GM12878 (cell line): Measurements from ENCODE around the gene CSMD2. TPM values are rescaled to one million over a fixed set of nuclear protein-coding genes. Genes with fewer than 3 reads are reported as not detected.
"Not testable (repeated sequence)": the region's sequence is repeated elsewhere in the genome, so short reads cannot be mapped to it uniquely, and the experiment has no call there.

Experiments
- ATAC-seq: fragments of 200-7000 bp; cut with Tn5 transposase; 3 replicates; pipeline ENCODE4 v1.9.1; 2020; ENCODE audit warnings: mild to moderate bottlenecking, moderate library complexity
- BruUV-seq: library from RNA; stranded (reverse); fragments of 400-500 nt; replicated peaks from 2 replicates; lab custom pipeline; 2021; lab: Mats Ljungman, UMichigan
- CTCF ChIA-PET: fragments of 300-600 bp; sonication (Branson Sonifier 250); formaldehyde crosslinking; extraction: SDS; loops from one replicate; lab custom pipeline; 2021; ENCODE audit warnings: inconsistent platforms; lab: Yijun Ruan, JAX
- POLR2A ChIA-PET: fragments of 350-600 bp; formaldehyde crosslinking; extraction: SDS; loops from one replicate; lab custom pipeline; 2021; ENCODE audit warnings: inconsistent platforms; lab: Charles Lee
- RAD21 ChIA-PET: fragments of 300-600 bp; sonication (Branson Sonifier 250); formaldehyde crosslinking; loops from one replicate; lab custom pipeline; 2023; ENCODE audit warnings: antibody characterized with exemption; ENCODE audit not compliant: unreplicated experiment; lab: Charles Lee
- SMC1A ChIA-PET: fragments of 300-600 bp; sonication (Branson Sonifier 250); formaldehyde crosslinking; loops from one replicate; lab custom pipeline; 2023; ENCODE audit not compliant: unreplicated experiment, uncharacterized antibody; lab: Charles Lee
- DNase-seq: peaks from one replicate; pipeline ENCODE4 v3.0.0-alpha.2; 2011; ENCODE audit warnings: low read depth, low spot score
- FAIRE-seq: peaks from 3 replicates; lab custom pipeline; 2011; peaks lifted over from hg19 to GRCh38; lab: Jason Lieb, UNC
- H2AFZ ChIP-seq: 2 replicates; pipeline ENCODE4 v1.6.0; 2011; ENCODE audit warnings: low read depth, low read length, control low read depth; ENCODE audit not compliant: control insufficient read depth
- H3K27ac ChIP-seq: 2 replicates; pipeline ENCODE4 v1.5.1; 2011; ENCODE audit warnings: control low read depth; ENCODE audit not compliant: control insufficient read depth, insufficient read depth
- H3K27me3 ChIP-seq, 2 experiments: replicated peaks in 1 of 2; 2 replicates each; pipeline versions ENCODE4 v1.6.0 to v1.6.1; 2011; ENCODE audit warnings: low read length in 1 of 2; ENCODE audit not compliant: control insufficient read depth in 2 of 2, insufficient read depth in 2 of 2
- H3K36me3 ChIP-seq, 2 experiments: 2 replicates each; pipeline ENCODE4 v1.5.1; 2011; ENCODE audit warnings: low read length in 1 of 2; ENCODE audit not compliant: control insufficient read depth in 2 of 2, insufficient read depth in 2 of 2
- H3K4me1 ChIP-seq: 2 replicates; pipeline ENCODE4 v1.6.1; 2011; ENCODE audit warnings: mild to moderate bottlenecking, low read length, moderate library complexity, mixed read lengths; ENCODE audit not compliant: control insufficient read depth, insufficient read depth
- H3K4me2 ChIP-seq: 2 replicates; pipeline ENCODE4 v1.6.0; 2011; ENCODE audit warnings: control low read depth; ENCODE audit not compliant: control insufficient read depth, insufficient read depth
- H3K4me3 ChIP-seq: fragments of 200-600 bp; sonication (generic); 2 replicates; pipeline ENCODE4 v1.5.1; 2016
- H3K79me2 ChIP-seq: 2 replicates; pipeline ENCODE4 v1.6.0; 2011; ENCODE audit warnings: low read length; ENCODE audit not compliant: control insufficient read depth, insufficient read depth
- H3K9ac ChIP-seq: 2 replicates; pipeline ENCODE4 v1.8.0; 2011; ENCODE audit warnings: low read length, control low read depth, mixed read lengths; ENCODE audit not compliant: control insufficient read depth, insufficient read depth
- H3K9me3 ChIP-seq: replicated peaks from 3 replicates; pipeline ENCODE4 v1.5.1; 2011; ENCODE audit warnings: mild to moderate bottlenecking, low read length; ENCODE audit not compliant: control insufficient read depth, insufficient read depth
- H4K20me1 ChIP-seq: 2 replicates; pipeline ENCODE4 v1.6.0; 2011; ENCODE audit not compliant: control insufficient read depth, insufficient read depth
- ATF3 ChIP-seq: IDR thresholded peaks from 2 replicates; pipeline ENCODE4 v1.6.1; 2011; ENCODE audit warnings: low read depth, mild to moderate bottlenecking, low read length, moderate library complexity, borderline replicate concordance; ENCODE audit errors: extremely low read depth
- CHD1 ChIP-seq: IDR thresholded peaks from 2 replicates; pipeline ENCODE4 v1.6.1; 2012; ENCODE audit warnings: low read depth, low read length, improper control_type of control experiment
- E2F4 ChIP-seq: IDR thresholded peaks from 2 replicates; pipeline ENCODE4 v1.6.1; 2012; ENCODE audit warnings: low read depth, low read length, improper control_type of control experiment
- FOS ChIP-seq: IDR thresholded peaks from 3 replicates; pipeline ENCODE4 v1.6.1; 2011; ENCODE audit warnings: borderline replicate concordance; ENCODE audit not compliant: insufficient read length; ENCODE audit errors: extremely low read depth
- GATAD2B ChIP-seq: fragments of 450-650 bp; conservative IDR thresholded peaks from 2 replicates; pipeline ENCODE4 v1.6.1; 2017; ENCODE audit warnings: low read depth, mild to moderate bottlenecking, moderate library complexity
- JUNB ChIP-seq: IDR thresholded peaks from 2 replicates; pipeline ENCODE4 v1.6.1; 2016; ENCODE audit warnings: antibody characterized with exemption, mild to moderate bottlenecking
- POLR2A ChIP-seq: IDR thresholded peaks from 2 replicates; pipeline ENCODE4 v1.6.1; 2011; ENCODE audit warnings: low read depth, mild to moderate bottlenecking, low read length
- REST ChIP-seq: IDR thresholded peaks from 2 replicates; pipeline ENCODE4 v1.6.1; 2012; ENCODE audit warnings: mild to moderate bottlenecking, low read depth, low read length
- SREBF1 ChIP-seq: IDR thresholded peaks from 2 replicates; pipeline ENCODE4 v1.6.1; 2012; ENCODE audit warnings: mild to moderate bottlenecking, low read length
- YY1 ChIP-seq: IDR thresholded peaks from 2 replicates; pipeline ENCODE4 v1.6.1; 2011; ENCODE audit warnings: low read depth, mild to moderate bottlenecking, low read length
- ZBTB4 ChIP-seq: fragments of 450-650 bp; formaldehyde crosslinking; IDR thresholded peaks from 2 replicates; pipeline ENCODE4 v1.4.0; 2022; ENCODE audit warnings: mild to moderate bottlenecking, moderate library complexity
- WGBS: methylation state at CpG from one replicate; pipeline ENCODE4 v1.1.6; 2016; ENCODE audit warnings: low lambda C conversion rate; ENCODE audit not compliant: insufficient replicate concordance, insufficient coverage; ENCODE audit errors: missing lambda C conversion rate; 5-methylcytosine and 5-hydroxymethylcytosine counted together
- in situ Hi-C: fragments of 300-500 bp; cut with MboI; formaldehyde crosslinking; loops from 9 replicates; pipeline ENCODE4 v1.14.3; 2018; ENCODE audit warnings: mixed read lengths
- intact Hi-C: fragments of 100-400 bp; cut with micrococcal nuclease; formaldehyde crosslinking; loops from one replicate; pipeline ENCODE4 v1.14.2; 2022; ENCODE audit not compliant: unreplicated experiment
- polyA plus RNA-seq, 11 experiments: library from polyadenylated mRNA; depleted of rRNA in 4 of 11; unstranded in 6 of 11; stranded (reverse) in 5 of 11; fragments of >200 nt; fragmentation: Nextera tagmentation in 4 of 11; fragmentation: Illumina TruSeq in 1 of 11; extraction: Ambion mirVana in 4 of 11; extraction: Trizol in 1 of 11; gene quantifications; 1 replicate in 1 of 11; 2 replicates in 10 of 11; pipeline versions ENCODE4 v1.2.1 to v1.2.3, GENCODE V29; 2011 to 2016; ENCODE audit warnings: inconsistent platforms in 2 of 11, missing spikeins in 2 of 11, low read depth in 1 of 11
- total RNA-seq, 4 experiments: library from RNA; depleted of rRNA in 3 of 4; stranded (reverse); fragments of >200 nt in 3 of 4; fragmentation: Illumina TruSeq in 1 of 4; extraction: Trizol in 1 of 4; gene quantifications; 2 replicates each; pipeline versions ENCODE4 v1.2.1 to v1.2.3, GENCODE V29; 2013 to 2021

CSMD2 gene
- total and polyA plus RNA-seq, 10 of the 15 experiments (the other 5 are each of a cell fraction or from before 2014, with no cell fraction given) = under 0.01 TPM; not detected in 9

GRCh38 chr1:34100332-34100731, 64.7 kb downstream of the CSMD2 start:
- RAD21 ChIA-PET = no interaction called here
- no TSS peak for BruUV-seq
- no peak for DNase-seq
- SMC1A ChIA-PET = no interaction called here
- Histone ChIP-seq H3K4me3 (no peak overlapping the region), H3K9me3 (no peaks in the 10 kb centered on the region), H3K79me2 (no peaks in the 10 kb centered on the region), H4K20me1 (no peaks in the 10 kb centered on the region)
- intact Hi-C loops = no loop called here
- 27% methylated on average over 5 of the region's 5 CpGs for WGBS
- CTCF ChIA-PET = no interaction called here
- no peak for FAIRE-seq
- no peak for TF ChIP-seq SREBF1
- no peak for TF ChIP-seq YY1
- no peak for TF ChIP-seq ATF3
- no peak for TF ChIP-seq CHD1
- no peak for TF ChIP-seq REST
- no peak for TF ChIP-seq POLR2A
- no peak for TF ChIP-seq ZBTB4 (CRISPR knock-in tag)
- TF ChIP-seq E2F4 = no peak
- TF ChIP-seq JUNB = no peak
- TF ChIP-seq GATAD2B = no peak
- TF ChIP-seq FOS = no peak
- TF ChIP-seq, all 136 proteins: peak for 0
- H2AFZ ChIP-seq = no peak overlapping the region
- H3K36me3 ChIP-seq = no peaks in the 10 kb centered on the region
- ATAC-seq = no peak
- H3K27ac ChIP-seq = no peak overlapping the region
- no peaks in the 10 kb centered on the region for H3K4me1 ChIP-seq
- POLR2A ChIA-PET = no interaction called here
- H3K27me3 ChIP-seq = no peaks in the 10 kb centered on the region
- H3K4me2 ChIP-seq = no peak overlapping the region
- in situ Hi-C loops = no loop called here
- H3K9ac ChIP-seq = no peak overlapping the region

- BruUV-seq, H3K4me1 ChIP-seq, in situ Hi-C loops, H3K27ac ChIP-seq, H2AFZ ChIP-seq, H3K4me2 ChIP-seq, H3K9ac ChIP-seq, CTCF ChIA-PET, intact Hi-C loops, SMC1A ChIA-PET, H3K36me3 ChIP-seq, H3K27me3 ChIP-seq, RAD21 ChIA-PET, FAIRE-seq, H3K79me2 ChIP-seq, POLR2A ChIA-PET, H3K4me3 ChIP-seq, H3K9me3 ChIP-seq, H4K20me1 ChIP-seq, ATAC-seq, DNase-seq: not testable (repeated sequence)
- WGBS = 68% methylated on average over 16 of the region's 27 CpGs
Measured at GRCh38 chr1:34092399-34092798, 72.6 kb downstream of the CSMD2 start.
